MM.1S (cell line): ENCODE results near the gene SCD.

Experiments used
- DNase-seq: peaks from one replicate; pipeline ENCODE4 v3.0.0-alpha.2; 2015
- H2AFZ ChIP-seq: fragments of 300-600 bp; sonication (generic); 2 replicates; pipeline ENCODE4 v1.6.0; 2016; ENCODE audit warnings: antibody characterized with exemption, low read length
- H3F3A ChIP-seq: fragments of 300-600 bp; sonication (generic); 2 replicates; pipeline ENCODE4 v1.6.1; 2016; ENCODE audit warnings: mild to moderate bottlenecking, antibody characterized with exemption, low read length, moderate library complexity, mixed read lengths; ENCODE audit not compliant: insufficient read depth
- H3K27ac ChIP-seq: fragments of 300-600 bp; sonication (generic); 2 replicates; pipeline ENCODE4 v1.5.1; 2016; ENCODE audit warnings: mild to moderate bottlenecking, low read length
- H3K27me3 ChIP-seq: fragments of 300-600 bp; sonication (generic); replicated peaks from 2 replicates; pipeline ENCODE4 v1.6.0; 2016; ENCODE audit warnings: low read length; ENCODE audit not compliant: insufficient read depth
- H3K36me3 ChIP-seq: fragments of 300-600 bp; sonication (generic); replicated peaks from 2 replicates; pipeline ENCODE4 v1.6.1; 2016; ENCODE audit warnings: mild to moderate bottlenecking, low read length, mixed read lengths; ENCODE audit not compliant: insufficient read depth
- H3K4me1 ChIP-seq: fragments of 300-600 bp; sonication (generic); 2 replicates; pipeline ENCODE4 v1.6.1; 2016; ENCODE audit warnings: low read length, mixed read lengths
- H3K4me2 ChIP-seq: fragments of 300-600 bp; sonication (generic); 2 replicates; pipeline ENCODE4 v1.6.0; 2016; ENCODE audit warnings: low read depth, low read length
- H3K4me3 ChIP-seq: fragments of 300-600 bp; sonication (generic); 2 replicates; pipeline ENCODE4 v1.5.1; 2016; ENCODE audit warnings: low read length, mixed read lengths
- H3K79me2 ChIP-seq: fragments of 300-600 bp; sonication (generic); 2 replicates; pipeline ENCODE4 v1.6.1; 2016; ENCODE audit warnings: mixed run types, low read length, mixed read lengths
- H3K9ac ChIP-seq: fragments of 300-600 bp; sonication (generic); 2 replicates; pipeline ENCODE4 v1.6.1; 2016; ENCODE audit warnings: low read length, mixed read lengths
- H3K9me2 ChIP-seq: fragments of 300-600 bp; sonication (generic); replicated peaks from 2 replicates; pipeline ENCODE4 v1.6.1; 2016; ENCODE audit warnings: mild to moderate bottlenecking, low read length, mixed read lengths; ENCODE audit not compliant: insufficient read depth
- H3K9me3 ChIP-seq: fragments of 300-600 bp; sonication (generic); replicated peaks from 2 replicates; pipeline ENCODE4 v1.6.1; 2016; ENCODE audit warnings: mild to moderate bottlenecking, low read length, mixed read lengths; ENCODE audit not compliant: insufficient read depth
- H4K20me1 ChIP-seq: fragments of 300-600 bp; sonication (generic); 2 replicates; pipeline ENCODE4 v1.6.1; 2016; ENCODE audit warnings: mild to moderate bottlenecking, low read length, moderate library complexity, mixed read lengths; ENCODE audit not compliant: insufficient read depth
- EZH2 ChIP-seq: fragments of 300-600 bp; sonication (generic); optimal IDR thresholded peaks from 2 replicates; pipeline ENCODE3; 2017; ENCODE audit warnings: low read depth, mild to moderate bottlenecking, antibody characterized with exemption, low read length, mixed read lengths
- EZH2phosphoT487 ChIP-seq: fragments of 300-600 bp; sonication (generic); IDR thresholded peaks from 2 replicates; pipeline ENCODE4 v1.6.1; 2018; ENCODE audit warnings: antibody characterized with exemption, low read length
- TF ChIP-seq, protein P1 (sequence below): fragments of 300-600 bp; sonication (generic); IDR thresholded peaks from 2 replicates; pipeline ENCODE4 v1.5.1; 2016; ENCODE audit warnings: antibody characterized with exemption, low read length, mixed read lengths

SCD gene

DNA sequence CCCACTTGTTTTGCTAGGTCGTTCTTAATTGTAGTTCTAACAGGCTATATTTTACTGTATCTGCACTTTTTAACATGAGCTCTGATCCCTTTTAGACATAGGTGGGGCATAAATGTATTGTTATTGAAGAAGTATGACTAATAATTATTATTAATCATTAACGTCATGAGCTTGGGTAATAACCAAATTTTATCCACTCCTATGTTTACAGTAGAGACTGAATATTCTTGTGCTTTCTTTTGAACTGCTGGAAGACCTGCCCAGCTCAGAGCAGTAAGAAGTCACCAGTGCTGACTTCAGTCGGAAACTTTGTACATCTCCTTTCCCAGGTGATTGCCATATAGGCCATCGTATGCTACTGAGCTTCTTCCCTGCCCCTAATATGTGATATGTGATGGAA is 35.7 kb upstream of the SCD start:
- Histone ChIP-seq H3K9me2 (no peaks in the 10 kb centered on the region), H3K4me3 (no peak overlapping the region), H3K9ac (no peak overlapping the region), H3K4me2 (no peak overlapping the region), H3K36me3 (no peaks in the 10 kb centered on the region), H3K27me3 (no peaks in the 10 kb centered on the region), H3K79me2 (no peaks in the 10 kb centered on the region), H4K20me1 (no peaks in the 10 kb centered on the region), H3K4me1 (peaks cover 18% of the 10 kb centered on the region), H3F3A (0 out of 2 replicates have a peak, but pooled peaks cover 5% of the 10 kb centered on the region), H3K9me3 (no peaks in the 10 kb centered on the region), H3K27ac (no peak overlapping the region), H2AFZ (no peak overlapping the region)
- TF ChIP-seq, protein P1, sequence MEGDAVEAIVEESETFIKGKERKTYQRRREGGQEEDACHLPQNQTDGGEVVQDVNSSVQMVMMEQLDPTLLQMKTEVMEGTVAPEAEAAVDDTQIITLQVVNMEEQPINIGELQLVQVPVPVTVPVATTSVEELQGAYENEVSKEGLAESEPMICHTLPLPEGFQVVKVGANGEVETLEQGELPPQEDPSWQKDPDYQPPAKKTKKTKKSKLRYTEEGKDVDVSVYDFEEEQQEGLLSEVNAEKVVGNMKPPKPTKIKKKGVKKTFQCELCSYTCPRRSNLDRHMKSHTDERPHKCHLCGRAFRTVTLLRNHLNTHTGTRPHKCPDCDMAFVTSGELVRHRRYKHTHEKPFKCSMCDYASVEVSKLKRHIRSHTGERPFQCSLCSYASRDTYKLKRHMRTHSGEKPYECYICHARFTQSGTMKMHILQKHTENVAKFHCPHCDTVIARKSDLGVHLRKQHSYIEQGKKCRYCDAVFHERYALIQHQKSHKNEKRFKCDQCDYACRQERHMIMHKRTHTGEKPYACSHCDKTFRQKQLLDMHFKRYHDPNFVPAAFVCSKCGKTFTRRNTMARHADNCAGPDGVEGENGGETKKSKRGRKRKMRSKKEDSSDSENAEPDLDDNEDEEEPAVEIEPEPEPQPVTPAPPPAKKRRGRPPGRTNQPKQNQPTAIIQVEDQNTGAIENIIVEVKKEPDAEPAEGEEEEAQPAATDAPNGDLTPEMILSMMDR: no peak
- TF ChIP-seq EZH2: no peak
- DNase-seq: no peak

GRCh38 chr10:100315615-100316014 is 31.4 kb upstream of the SCD start:
- Histone ChIP-seq H4K20me1 (no peaks in the 10 kb centered on the region), H3K79me2 (no peaks in the 10 kb centered on the region), H2AFZ (no peak overlapping the region), H3K4me3 (no peak overlapping the region), H3K9ac (no peak overlapping the region), H3K27me3 (no peaks in the 10 kb centered on the region), H3K27ac (no peak overlapping the region), H3K4me2 (no peak overlapping the region), H3K36me3 (no peaks in the 10 kb centered on the region), H3K9me2 (no peaks in the 10 kb centered on the region), H3F3A (no peaks in the 10 kb centered on the region), H3K9me3 (no peaks in the 10 kb centered on the region), H3K4me1 (no peaks in the 10 kb centered on the region)
- no peak for TF ChIP-seq EZH2
- TF ChIP-seq, protein P1: no peak
- TF ChIP-seq EZH2phosphoT487: no peak
- DNase-seq: no peak

DNA sequence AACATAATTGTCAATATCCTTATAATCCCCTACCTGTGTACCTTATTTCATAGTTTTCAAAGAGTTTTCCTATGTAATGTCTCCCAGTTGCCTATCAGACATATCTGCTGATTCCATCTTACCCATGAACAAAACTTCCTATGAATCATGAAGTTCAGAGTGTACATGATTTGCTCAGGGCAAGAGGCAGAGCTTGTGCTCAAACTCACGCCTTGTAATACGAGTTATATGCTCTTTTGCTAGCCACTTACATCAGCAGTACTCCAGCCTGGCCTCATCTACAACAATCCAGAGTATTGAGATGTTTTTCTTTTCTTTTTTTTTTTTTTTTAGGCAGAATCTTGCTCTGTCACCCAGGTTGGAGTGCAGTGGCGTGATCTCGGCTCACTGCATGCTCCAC is 28.8 kb upstream of the SCD start:
- H3K27ac ChIP-seq: no peak overlapping the region

More for the DNA sequence above, 28.8 kb upstream of the SCD start:
- Histone ChIP-seq H3K36me3 (no peaks in the 10 kb centered on the region), H2AFZ (no peak overlapping the region), H4K20me1 (no peaks in the 10 kb centered on the region), H3K4me2 (no peak overlapping the region), H3K9me2 (no peaks in the 10 kb centered on the region), H3K4me1 (no peaks in the 10 kb centered on the region), H3K9me3 (no peaks in the 10 kb centered on the region), H3K79me2 (no peaks in the 10 kb centered on the region), H3K4me3 (no peak overlapping the region), H3K27me3 (no peaks in the 10 kb centered on the region), H3K9ac (no peak overlapping the region), H3F3A (no peaks in the 10 kb centered on the region)
- TF ChIP-seq EZH2 (no peak), EZH2phosphoT487 (no peak)
- TF ChIP-seq, protein P1: no peak
- DNase-seq: no peak
